T-helper 2 cell treated with Interferon-gamma antibody and Interleukin-4, amounts not matched to agents 5 μg/mL and 100 μg/mL, for 36 hours (primary cell): ENCODE data around the gene LUC7L.
"Not testable (repeated sequence)": the region's sequence is repeated elsewhere in the genome, so short reads cannot be mapped to it uniquely, and the experiment has no call there.

ENCODE experiments used
- DNase-seq: peaks from one replicate; pipeline ENCODE4 v3.0.0; 2021; ENCODE audit warnings: low spot score
- H3K27ac Mint-ChIP-seq: one replicate; pipeline ENCODE4 v1.8.0; 2021; ENCODE audit warnings: mild to moderate bottlenecking, mixed read lengths
- H3K27me3 Mint-ChIP-seq: one replicate; pipeline ENCODE4 v1.8.0; 2021; ENCODE audit warnings: low read depth, mixed read lengths
- H3K36me3 Mint-ChIP-seq: one replicate; pipeline ENCODE4 v1.8.0; 2021; ENCODE audit warnings: low read depth, mixed read lengths
- H3K4me1 Mint-ChIP-seq: one replicate; pipeline ENCODE4 v1.8.0; 2021; ENCODE audit warnings: low read depth, mixed read lengths
- H3K4me3 Mint-ChIP-seq: one replicate; pipeline ENCODE4 v1.8.0; 2022; ENCODE audit warnings: mild to moderate bottlenecking, moderate library complexity, mixed read lengths
- H3K9me3 Mint-ChIP-seq: one replicate; pipeline ENCODE4 v1.8.0; 2021; ENCODE audit warnings: mixed read lengths

LUC7L gene

GRCh38 chr16:165539-166374 is 63.5 kb downstream of the LUC7L start, which contains the start of gene HBM:
TSS of gene HBM (plus strand) at chr16:165978. CDS start at chr16:165998, 20 bp downstream.
- Mint-ChIP-seq H3K4me3 (no peak within 1 kb of the TSS), H3K27ac (no peak within 1 kb of the TSS)
- DNase-seq, result no peak

DNA sequence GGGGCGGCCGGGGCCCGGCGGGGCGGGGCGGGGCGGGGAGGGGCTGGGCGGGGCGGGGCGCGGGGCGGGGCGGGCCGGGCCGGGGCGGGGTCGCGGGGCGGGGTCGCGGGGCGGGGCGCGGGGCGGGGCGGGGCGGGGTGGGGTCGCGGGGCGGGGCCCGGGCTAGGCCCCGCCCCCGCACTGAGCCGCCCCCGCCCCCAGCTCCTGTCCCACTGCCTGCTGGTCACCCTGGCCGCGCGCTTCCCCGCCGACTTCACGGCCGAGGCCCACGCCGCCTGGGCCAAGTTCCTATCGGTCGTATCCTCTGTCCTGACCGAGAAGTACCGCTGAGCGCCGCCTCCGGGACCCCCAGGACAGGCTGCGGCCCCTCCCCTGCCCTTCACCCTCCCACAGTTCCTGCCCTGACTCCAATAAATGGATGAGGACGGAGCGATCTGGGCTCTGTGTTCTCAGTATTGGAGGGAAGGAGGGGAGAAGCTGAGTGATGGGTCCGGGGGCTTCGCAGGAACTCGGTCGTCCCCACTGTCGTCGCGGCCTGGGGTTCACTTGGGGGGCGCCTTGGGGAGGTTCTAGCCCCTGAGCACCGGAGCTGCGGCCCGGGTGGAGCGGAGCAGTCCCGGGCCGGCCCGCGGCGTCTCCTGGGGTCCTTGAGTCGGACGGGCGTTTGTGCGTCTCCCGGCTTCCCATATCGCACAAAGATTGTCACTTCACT is 64.3 kb downstream of the LUC7L start:
- Mint-ChIP-seq H3K4me3 (no peak overlapping the region), H3K27ac (no peak overlapping the region), H3K4me1 (no peaks in the 10 kb centered on the region), H3K27me3 (peaks cover 53% of the 10 kb centered on the region), H3K9me3 (no peaks in the 10 kb centered on the region), H3K36me3 (no peaks in the 10 kb centered on the region)
- DNase-seq, result no peak

More at GRCh38 chr16:165539-166374, 63.5 kb downstream of the LUC7L start, which contains the start of gene HBM:
- H3K27me3 Mint-ChIP-seq, result peaks cover 58% of the 10 kb centered on the region
- no peaks in the 10 kb centered on the region for H3K36me3 Mint-ChIP-seq
- no peaks in the 10 kb centered on the region for H3K4me1 Mint-ChIP-seq
- no peaks in the 10 kb centered on the region for H3K9me3 Mint-ChIP-seq

GRCh38 chr16:164134-164823 is 65.0 kb downstream of the LUC7L start:
- not testable (repeated sequence) for H3K9me3 Mint-ChIP-seq, H3K36me3 Mint-ChIP-seq, DNase-seq, H3K27ac Mint-ChIP-seq, H3K4me1 Mint-ChIP-seq, H3K4me3 Mint-ChIP-seq
- H3K27me3 Mint-ChIP-seq, result peaks cover 50% of the 10 kb centered on the region

DNA sequence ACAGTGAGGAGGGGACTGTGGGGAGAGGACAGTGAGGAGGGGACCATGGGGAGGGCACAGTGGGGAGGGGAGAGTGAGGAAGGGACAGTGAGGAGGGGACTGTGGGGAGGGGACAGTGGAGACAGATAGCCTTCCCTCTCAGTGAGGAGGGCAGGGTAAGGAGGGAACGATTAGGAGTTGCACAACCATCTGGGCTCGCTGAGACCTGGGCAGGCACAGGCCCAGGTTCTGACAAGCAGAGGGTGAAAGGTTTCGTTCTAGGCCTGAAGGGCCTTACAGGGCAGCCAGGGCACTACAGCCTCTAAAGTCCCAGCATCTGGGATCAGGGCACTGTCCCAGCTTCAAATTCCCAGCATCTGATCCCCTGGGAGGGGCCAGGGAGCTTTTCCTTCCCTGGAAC is 65.6 kb downstream of the LUC7L start:
- not testable (repeated sequence) for H3K4me1 Mint-ChIP-seq, H3K27ac Mint-ChIP-seq, H3K4me3 Mint-ChIP-seq, DNase-seq, H3K9me3 Mint-ChIP-seq, H3K36me3 Mint-ChIP-seq
- peaks cover 47% of the 10 kb centered on the region for H3K27me3 Mint-ChIP-seq

- not testable (repeated sequence) for DNase-seq, H3K27ac Mint-ChIP-seq, H3K4me1 Mint-ChIP-seq, H3K9me3 Mint-ChIP-seq, H3K4me3 Mint-ChIP-seq, H3K36me3 Mint-ChIP-seq
- H3K27me3 Mint-ChIP-seq, result peaks cover 45% of the 10 kb centered on the region
These were observed 66.1 kb downstream of the LUC7L start for GRCh38 chr16:163139-163538.

DNA sequence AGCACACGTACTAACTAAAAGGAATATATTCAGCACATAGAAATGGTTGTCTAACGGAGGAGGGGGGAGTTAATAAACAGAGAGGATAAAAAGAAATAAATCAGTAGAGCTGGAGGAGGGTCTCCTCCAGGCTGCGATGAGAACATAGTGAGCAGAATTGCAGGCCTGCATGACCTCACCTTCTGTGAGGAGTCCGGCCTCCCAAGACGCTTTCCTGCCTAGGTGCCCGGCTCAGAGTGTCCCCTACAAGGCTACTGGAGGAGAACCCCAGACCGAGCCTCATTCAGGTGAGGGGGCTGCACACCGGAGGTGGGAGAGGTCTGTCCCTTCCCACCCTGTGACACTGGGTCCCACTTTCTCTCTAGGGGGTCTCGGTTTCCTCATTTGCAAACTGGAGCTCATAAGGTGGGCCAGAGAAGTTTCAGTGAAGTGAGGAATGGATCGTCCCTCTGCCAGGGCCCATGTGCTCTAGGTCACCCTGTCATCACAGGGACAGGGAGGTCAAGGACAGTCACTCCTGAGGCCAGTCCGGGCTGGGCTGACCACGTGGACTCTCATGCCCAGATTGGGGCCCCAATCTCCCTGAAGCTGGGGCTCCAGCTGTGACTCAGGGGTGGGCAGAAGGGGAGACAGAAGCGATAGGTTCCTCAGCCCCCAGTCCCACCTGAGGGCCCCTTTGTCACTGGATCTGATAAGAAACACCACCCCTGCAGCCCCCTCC is 66.8 kb downstream of the LUC7L start:
- H3K27me3 Mint-ChIP-seq, result peaks cover 43% of the 10 kb centered on the region
- H3K27ac Mint-ChIP-seq, result no peak overlapping the region
- no peaks in the 10 kb centered on the region for H3K9me3 Mint-ChIP-seq
- H3K36me3 Mint-ChIP-seq, result no peaks in the 10 kb centered on the region
- H3K4me1 Mint-ChIP-seq, result no peaks in the 10 kb centered on the region
- no peak for DNase-seq
- no peak overlapping the region for H3K4me3 Mint-ChIP-seq

- no peak overlapping the region for H3K27ac Mint-ChIP-seq
- no peak for DNase-seq
- no peaks in the 10 kb centered on the region for H3K36me3 Mint-ChIP-seq
- peaks cover 37% of the 10 kb centered on the region for H3K27me3 Mint-ChIP-seq
- no peaks in the 10 kb centered on the region for H3K4me1 Mint-ChIP-seq
- H3K9me3 Mint-ChIP-seq, result no peaks in the 10 kb centered on the region
- no peak overlapping the region for H3K4me3 Mint-ChIP-seq
These were observed 68.5 kb downstream of the LUC7L start for GRCh38 chr16:160691-161190.

DNA sequence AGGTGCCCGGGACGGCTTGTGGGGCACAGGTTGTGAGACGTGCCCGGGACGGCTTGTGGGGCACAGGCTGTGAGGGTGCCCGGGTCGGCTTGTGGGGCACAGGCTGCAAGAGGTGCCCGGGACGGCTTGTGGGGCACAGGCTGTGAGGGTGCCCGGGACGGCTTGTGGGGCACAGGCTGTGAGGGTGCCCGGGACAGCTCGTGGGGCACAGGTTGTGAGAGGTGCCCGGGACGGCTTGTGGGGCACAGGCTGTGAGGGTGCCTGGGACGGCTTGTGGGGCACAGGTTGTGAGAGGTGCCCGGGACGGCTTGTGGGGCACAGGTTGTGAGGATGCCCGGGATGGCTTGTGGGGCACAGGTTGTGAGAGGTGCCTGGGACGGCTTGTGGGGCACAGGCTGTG is 69.0 kb downstream of the LUC7L start:
- not testable (repeated sequence) for H3K27ac Mint-ChIP-seq, DNase-seq, H3K36me3 Mint-ChIP-seq, H3K4me1 Mint-ChIP-seq, H3K4me3 Mint-ChIP-seq, H3K9me3 Mint-ChIP-seq
- peaks cover 36% of the 10 kb centered on the region for H3K27me3 Mint-ChIP-seq

DNA sequence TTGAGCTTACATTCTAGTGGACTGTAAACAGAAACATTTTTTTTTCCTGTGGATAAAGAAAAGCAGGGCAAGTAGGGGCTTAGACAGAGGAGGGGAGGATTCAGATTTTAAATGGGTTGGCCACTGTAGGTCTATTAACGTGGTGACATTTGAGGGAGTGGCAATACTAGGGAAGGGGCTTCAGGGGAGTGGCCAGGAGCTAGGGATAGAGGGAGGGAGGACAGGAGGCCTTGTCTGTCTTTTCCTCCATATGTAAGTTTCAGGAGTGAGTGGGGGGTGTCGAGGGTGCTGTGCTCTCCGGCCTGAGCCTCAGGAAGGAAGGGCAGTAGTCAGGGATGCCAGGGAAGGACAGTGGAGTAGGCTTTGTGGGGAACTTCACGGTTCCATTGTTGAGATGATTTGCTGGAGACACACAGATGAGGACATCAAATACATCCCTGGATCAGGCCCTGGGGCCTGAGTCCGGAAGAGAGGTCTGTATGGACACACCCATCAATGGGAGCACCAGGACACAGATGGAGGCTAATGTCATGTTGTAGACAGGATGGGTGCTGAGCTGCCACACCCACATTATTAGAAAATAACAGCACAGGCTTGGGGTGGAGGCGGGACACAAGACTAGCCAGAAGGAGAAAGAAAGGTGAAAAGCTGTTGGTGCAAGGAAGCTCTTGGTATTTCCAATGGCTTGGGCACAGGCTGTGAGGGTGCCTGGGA is 70.0 kb downstream of the LUC7L start:
- H3K27me3 Mint-ChIP-seq, result peaks cover 38% of the 10 kb centered on the region
- no peaks in the 10 kb centered on the region for H3K36me3 Mint-ChIP-seq
- no peak overlapping the region for H3K27ac Mint-ChIP-seq
- no peak overlapping the region for H3K4me3 Mint-ChIP-seq
- H3K9me3 Mint-ChIP-seq, result no peaks in the 10 kb centered on the region
- DNase-seq, result no peak
- peaks cover 5% of the 10 kb centered on the region for H3K4me1 Mint-ChIP-seq

DNA sequence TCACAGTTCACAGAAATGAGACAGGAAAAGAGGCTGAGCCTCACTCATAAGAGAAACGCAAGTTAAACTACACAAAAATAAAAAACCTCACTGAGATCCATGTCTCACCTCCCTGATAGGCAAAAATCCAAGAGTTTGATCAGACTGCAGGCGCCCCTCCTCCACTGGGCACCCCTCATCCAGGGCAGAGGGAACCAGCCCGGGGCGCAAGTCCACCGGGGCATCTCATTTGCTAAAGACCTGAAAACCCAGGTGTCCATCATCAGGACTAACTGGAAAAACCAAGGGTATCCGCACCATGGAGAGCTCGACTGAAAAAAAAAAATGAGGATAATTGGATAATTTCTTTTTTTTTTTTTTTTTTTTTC is 74.2 kb downstream of the LUC7L start:
- no peaks in the 10 kb centered on the region for H3K36me3 Mint-ChIP-seq
- DNase-seq, result no peak
- H3K27me3 Mint-ChIP-seq, result peaks cover 45% of the 10 kb centered on the region
- H3K9me3 Mint-ChIP-seq, result no peaks in the 10 kb centered on the region
- H3K4me1 Mint-ChIP-seq, result peaks cover 5% of the 10 kb centered on the region
- H3K4me3 Mint-ChIP-seq, result peak overlapping the region; percentile 64
- no peak overlapping the region for H3K27ac Mint-ChIP-seq

- peaks cover 5% of the 10 kb centered on the region for H3K4me1 Mint-ChIP-seq
- no peak overlapping the region for H3K27ac Mint-ChIP-seq
- H3K27me3 Mint-ChIP-seq, result peaks cover 48% of the 10 kb centered on the region
- H3K4me3 Mint-ChIP-seq, result peak overlapping the region; percentile 64
- DNase-seq, result peak; percentile 32
- H3K36me3 Mint-ChIP-seq, result no peaks in the 10 kb centered on the region
- H3K9me3 Mint-ChIP-seq, result no peaks in the 10 kb centered on the region
These were observed 74.8 kb downstream of the LUC7L start for GRCh38 chr16:154217-155030.

- not testable (repeated sequence) for H3K4me1 Mint-ChIP-seq, DNase-seq, H3K27ac Mint-ChIP-seq, H3K4me3 Mint-ChIP-seq, H3K9me3 Mint-ChIP-seq, H3K36me3 Mint-ChIP-seq
- H3K27me3 Mint-ChIP-seq, result peaks cover 45% of the 10 kb centered on the region
These were observed 75.6 kb downstream of the LUC7L start for GRCh38 chr16:153550-154216.
